ENCODE data around the gene GPBAR1. TPM values are rescaled to one million over a fixed set of nuclear protein-coding genes. Genes with fewer than 3 reads are reported as not detected.

GPBAR1 gene
- total RNA-seq, 1 experiment from 2014 or later, result 0.20 TPM

- CTCF ChIA-PET, result interaction anchor here (0.6 to 5.8 kb wide), 15 partner anchors 12 to 471 kb away, joined by 3 to 43 read pairs (median 5); partner anchors contain the start of genes AAMP, ARPC2, BCS1L and PNKD
- H3K4me3 Mint-ChIP-seq, result no peak overlapping the region
- H3K4me1 Mint-ChIP-seq, result peaks cover 26% of the 10 kb centered on the region
- H3K27me3 Mint-ChIP-seq (ENCODE audit: low read depth), result peaks cover 3% of the 10 kb centered on the region; the same call in 1 of the 2 replicates
- TF ChIP-seq FOXP1 (CRISPR knock-in tag; IDR thresholded peaks at IDR 0.05; ENCODE audit: borderline replicate concordance), result no peak
- peak; percentile 89; the same call in 1 of the 2 replicates for TF ChIP-seq ZNF121 (CRISPR knock-in tag; IDR thresholded peaks at IDR 0.05)
- no peak for ATAC-seq
- H3K27ac Mint-ChIP-seq, result 0 out of 2 replicates have a peak overlapping the region, but pooled peaks have one; percentile 47
- no peaks in the 10 kb centered on the region for H3K9me3 Mint-ChIP-seq
- POLR2A ChIA-PET, result no interaction called here
- H3K36me3 Mint-ChIP-seq, result peaks cover 33% of the 10 kb centered on the region
- no peak for DNase-seq (ENCODE audit: low spot score)
These were observed 4.0 kb upstream of the GPBAR1 start for GRCh38 chr2:218256612-218257350.

DNA sequence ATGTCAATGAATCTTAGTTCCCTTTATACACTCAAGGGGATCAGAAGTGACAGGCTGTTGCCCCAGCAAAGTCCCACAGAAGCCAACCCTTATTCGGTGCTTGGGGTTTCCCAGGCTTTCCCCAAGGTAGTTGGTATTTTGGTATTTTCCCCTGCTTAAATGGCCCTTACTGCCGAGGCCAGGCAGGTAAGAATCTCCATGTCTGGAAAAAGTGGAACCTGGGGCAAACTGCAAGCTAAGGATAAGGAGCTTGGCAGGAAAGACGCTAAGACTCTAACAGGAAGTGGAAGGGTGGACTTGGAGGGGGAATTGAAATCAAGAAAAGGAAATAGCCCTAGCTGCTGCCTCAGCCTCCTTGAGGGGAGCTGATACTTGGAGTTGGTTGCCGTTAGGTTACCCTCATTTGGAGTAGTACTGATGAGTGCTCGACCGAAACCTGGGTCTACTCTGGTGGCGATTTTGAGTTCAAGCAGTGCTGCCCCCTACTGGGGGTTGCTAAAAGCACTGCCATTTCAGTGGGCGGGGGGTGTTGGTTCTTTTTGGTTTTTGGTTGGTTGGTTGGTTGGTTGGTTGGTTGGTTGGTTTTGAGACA, 3.3 kb upstream of the GPBAR1 start:
- ATAC-seq, result peak; percentile 70
- peak; percentile 73; the same call in 1 of the 2 replicates for TF ChIP-seq CTCF (IDR thresholded peaks at IDR 0.05)
- no peak for TF ChIP-seq GRHL2 (CRISPR knock-in tag; IDR thresholded peaks at IDR 0.05; ENCODE audit: insufficient replicate concordance, severe bottlenecking)
- TF ChIP-seq MLX (CRISPR knock-in tag; IDR thresholded peaks at IDR 0.05), result no peak
- peaks cover 27% of the 10 kb centered on the region for H3K36me3 Mint-ChIP-seq
- no peaks in the 10 kb centered on the region for H3K9me3 Mint-ChIP-seq
- ChIA-PET POLR2A (interaction anchor here (0.6 kb wide), 1 partner anchor 30 kb away, joined by 4 read pairs; no protein-coding TSS in a partner anchor), CTCF (interaction anchor here (0.6 to 5.8 kb wide), 15 partner anchors 11 to 472 kb away, joined by 3 to 43 read pairs (median 5); partner anchors contain the start of genes AAMP, ARPC2, BCS1L and PNKD)
- H3K27ac Mint-ChIP-seq, result peak overlapping the region; percentile 47
- H3K4me3 Mint-ChIP-seq, result no peak overlapping the region
- DNase-seq (ENCODE audit: low spot score), result peak; percentile 76
- peaks cover 28% of the 10 kb centered on the region for H3K4me1 Mint-ChIP-seq
- peaks cover 3% of the 10 kb centered on the region; the same call in 1 of the 2 replicates for H3K27me3 Mint-ChIP-seq (ENCODE audit: low read depth)

GRCh38 chr2:218259099-218259961, 1.5 kb upstream of the GPBAR1 start:
- Mint-ChIP-seq H3K27ac (peak overlapping the region; percentile 79), H3K27me3 (ENCODE audit: low read depth) (peaks cover 3% of the 10 kb centered on the region; the same call in 1 of the 2 replicates), H3K4me1 (peaks cover 28% of the 10 kb centered on the region), H3K4me3 (no peak overlapping the region), H3K9me3 (no peaks in the 10 kb centered on the region), H3K36me3 (peaks cover 11% of the 10 kb centered on the region)
- CTCF ChIA-PET, result interaction anchor here (0.9 to 5.8 kb wide), 6 partner anchors 12 to 265 kb away, joined by 3 to 43 read pairs (median 4); partner anchors contain the start of genes AAMP, PNKD and TMBIM1
- POLR2A ChIA-PET, result no interaction called here
- no peak for ATAC-seq
- TF ChIP-seq TCF7 (CRISPR knock-in tag; IDR thresholded peaks at IDR 0.05; ENCODE audit: low read depth), result no peak
- TF ChIP-seq, protein P1, sequence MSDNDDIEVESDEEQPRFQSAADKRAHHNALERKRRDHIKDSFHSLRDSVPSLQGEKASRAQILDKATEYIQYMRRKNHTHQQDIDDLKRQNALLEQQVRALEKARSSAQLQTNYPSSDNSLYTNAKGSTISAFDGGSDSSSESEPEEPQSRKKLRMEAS (CRISPR knock-in tag; IDR thresholded peaks at IDR 0.05), result 0 out of 2 replicates have a peak, but pooled peaks have one; percentile 25
- DNase-seq (ENCODE audit: low spot score), result no peak

DNA sequence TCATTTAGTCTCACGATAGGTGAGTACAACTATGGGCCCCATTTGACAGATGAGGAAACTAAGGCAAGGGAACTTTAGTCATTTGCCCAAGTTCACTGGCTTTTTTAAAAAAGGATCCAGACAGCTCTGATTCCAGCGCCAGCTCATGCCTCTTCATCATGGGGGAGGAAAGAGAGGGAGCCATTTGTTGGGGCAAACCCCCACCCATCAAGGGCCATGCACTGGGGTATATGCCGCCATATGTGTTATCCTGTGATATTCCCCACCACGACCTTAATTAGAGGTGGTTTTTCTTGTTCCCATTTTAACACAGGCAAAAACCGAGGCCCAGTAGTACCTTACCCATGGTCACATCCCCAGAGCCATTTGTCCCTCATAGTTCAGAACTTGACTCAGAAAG, 649 bp upstream of the GPBAR1 start:
- Mint-ChIP-seq H3K4me3 (no peak overlapping the region; the same call in 1 of the 2 replicates), H3K27ac (no peak overlapping the region), H3K36me3 (peaks cover 5% of the 10 kb centered on the region)
- TF ChIP-seq ATF6 (CRISPR knock-in tag; IDR thresholded peaks at IDR 0.05), result no peak
- no peak for TF ChIP-seq RORB (CRISPR knock-in tag; IDR thresholded peaks at IDR 0.05)
- TF ChIP-seq, protein P2, sequence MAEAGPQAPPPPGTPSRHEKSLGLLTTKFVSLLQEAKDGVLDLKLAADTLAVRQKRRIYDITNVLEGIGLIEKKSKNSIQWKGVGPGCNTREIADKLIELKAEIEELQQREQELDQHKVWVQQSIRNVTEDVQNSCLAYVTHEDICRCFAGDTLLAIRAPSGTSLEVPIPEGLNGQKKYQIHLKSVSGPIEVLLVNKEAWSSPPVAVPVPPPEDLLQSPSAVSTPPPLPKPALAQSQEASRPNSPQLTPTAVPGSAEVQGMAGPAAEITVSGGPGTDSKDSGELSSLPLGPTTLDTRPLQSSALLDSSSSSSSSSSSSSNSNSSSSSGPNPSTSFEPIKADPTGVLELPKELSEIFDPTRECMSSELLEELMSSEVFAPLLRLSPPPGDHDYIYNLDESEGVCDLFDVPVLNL (CRISPR knock-in tag; IDR thresholded peaks at IDR 0.05; ENCODE audit: borderline replicate concordance, low read depth), result no peak
- TF ChIP-seq MYBL2 (CRISPR knock-in tag; IDR thresholded peaks at IDR 0.05), result no peak
- TF ChIP-seq, protein P3, sequence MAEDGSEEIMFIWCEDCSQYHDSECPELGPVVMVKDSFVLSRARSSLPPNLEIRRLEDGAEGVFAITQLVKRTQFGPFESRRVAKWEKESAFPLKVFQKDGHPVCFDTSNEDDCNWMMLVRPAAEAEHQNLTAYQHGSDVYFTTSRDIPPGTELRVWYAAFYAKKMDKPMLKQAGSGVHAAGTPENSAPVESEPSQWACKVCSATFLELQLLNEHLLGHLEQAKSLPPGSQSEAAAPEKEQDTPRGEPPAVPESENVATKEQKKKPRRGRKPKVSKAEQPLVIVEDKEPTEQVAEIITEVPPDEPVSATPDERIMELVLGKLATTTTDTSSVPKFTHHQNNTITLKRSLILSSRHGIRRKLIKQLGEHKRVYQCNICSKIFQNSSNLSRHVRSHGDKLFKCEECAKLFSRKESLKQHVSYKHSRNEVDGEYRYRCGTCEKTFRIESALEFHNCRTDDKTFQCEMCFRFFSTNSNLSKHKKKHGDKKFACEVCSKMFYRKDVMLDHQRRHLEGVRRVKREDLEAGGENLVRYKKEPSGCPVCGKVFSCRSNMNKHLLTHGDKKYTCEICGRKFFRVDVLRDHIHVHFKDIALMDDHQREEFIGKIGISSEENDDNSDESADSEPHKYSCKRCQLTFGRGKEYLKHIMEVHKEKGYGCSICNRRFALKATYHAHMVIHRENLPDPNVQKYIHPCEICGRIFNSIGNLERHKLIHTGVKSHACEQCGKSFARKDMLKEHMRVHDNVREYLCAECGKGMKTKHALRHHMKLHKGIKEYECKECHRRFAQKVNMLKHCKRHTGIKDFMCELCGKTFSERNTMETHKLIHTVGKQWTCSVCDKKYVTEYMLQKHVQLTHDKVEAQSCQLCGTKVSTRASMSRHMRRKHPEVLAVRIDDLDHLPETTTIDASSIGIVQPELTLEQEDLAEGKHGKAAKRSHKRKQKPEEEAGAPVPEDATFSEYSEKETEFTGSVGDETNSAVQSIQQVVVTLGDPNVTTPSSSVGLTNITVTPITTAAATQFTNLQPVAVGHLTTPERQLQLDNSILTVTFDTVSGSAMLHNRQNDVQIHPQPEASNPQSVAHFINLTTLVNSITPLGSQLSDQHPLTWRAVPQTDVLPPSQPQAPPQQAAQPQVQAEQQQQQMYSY (CRISPR knock-in tag; IDR thresholded peaks at IDR 0.05), result no peak
- TF ChIP-seq, protein P1 (CRISPR knock-in tag; IDR thresholded peaks at IDR 0.05), result no peak

More for the DNA sequence above, 649 bp upstream of the GPBAR1 start:
- CTCF ChIA-PET, result interaction anchor here (0.6 to 5.8 kb wide), 5 partner anchors 11 to 1159 kb away, joined by 3 to 43 read pairs (median 5); partner anchors contain the start of genes AAMP and PNKD
- peaks cover 28% of the 10 kb centered on the region for H3K4me1 Mint-ChIP-seq
- H3K9me3 Mint-ChIP-seq, result no peaks in the 10 kb centered on the region
- ATAC-seq, result no peak
- POLR2A ChIA-PET, result interaction anchor here (0.6 to 1.1 kb wide), 3 partner anchors 10 to 32 kb away, joined by 4 to 5 read pairs (median 5); partner anchors contain the start of genes AAMP and PNKD
- peaks cover 3% of the 10 kb centered on the region; the same call in 1 of the 2 replicates for H3K27me3 Mint-ChIP-seq (ENCODE audit: low read depth)
- DNase-seq (ENCODE audit: low spot score), result no peak
